Activated CD8-positive, alpha-beta memory T cell treated with anti-CD3 and anti-CD28 coated beads for 48 hours (primary cell): ENCODE data around the gene EXOC3.

ENCODE experiments used
- DNase-seq, 3 experiments: peaks; one replicate each; pipeline ENCODE4 v3.0.0-alpha.2; 2020; ENCODE audit warnings: low read depth in 2 of 3, low spot score in 2 of 3

EXOC3 gene

GRCh38 chr5:424301-425110 lies 18.5 kb upstream of the EXOC3 start:
- no peak for DNase-seq

GRCh38 chr5:425714-426113 lies 17.3 kb upstream of the EXOC3 start:
- DNase-seq: no peak

- DNase-seq: no peak
Measured at GRCh38 chr5:426392-426976, 16.5 kb upstream of the EXOC3 start.

- no peak for DNase-seq
Measured at GRCh38 chr5:427415-428087, 15.4 kb upstream of the EXOC3 start.

GRCh38 chr5:428219-428618 lies 14.8 kb upstream of the EXOC3 start:
- DNase-seq: no peak

- no peak for DNase-seq
Measured at GRCh38 chr5:428754-429452, 14.1 kb upstream of the EXOC3 start.

- DNase-seq: no peak
Measured at GRCh38 chr5:429453-430188, 13.4 kb upstream of the EXOC3 start.

- no peak for DNase-seq
Measured at GRCh38 chr5:430214-430925, 12.6 kb upstream of the EXOC3 start.

GRCh38 chr5:431001-431710 lies 11.8 kb upstream of the EXOC3 start:
- peak in 1 of 3 experiments; percentile 35 for DNase-seq

- no peak for DNase-seq
Measured at GRCh38 chr5:431711-432050, 11.3 kb upstream of the EXOC3 start.

- no peak for DNase-seq
Measured at GRCh38 chr5:432201-432927, 10.6 kb upstream of the EXOC3 start.

GRCh38 chr5:432928-433791 lies 9.8 kb upstream of the EXOC3 start:
- DNase-seq: no peak

GRCh38 chr5:433836-434235 lies 9.1 kb upstream of the EXOC3 start:
- no peak for DNase-seq

GRCh38 chr5:434443-435146 lies 8.4 kb upstream of the EXOC3 start:
- DNase-seq: no peak

GRCh38 chr5:435156-435790 lies 7.7 kb upstream of the EXOC3 start:
- DNase-seq: no peak

GRCh38 chr5:435961-436640 lies 6.9 kb upstream of the EXOC3 start:
- no peak for DNase-seq

- no peak for DNase-seq
Measured at GRCh38 chr5:436641-436975, 6.4 kb upstream of the EXOC3 start.
